GM12875 (cell line): ENCODE measurements around the gene FOLH1.
"Not testable (repeated sequence)": the region's sequence is repeated elsewhere in the genome, so short reads cannot be mapped to it uniquely, and the experiment has no call there.

Source experiments
- H3K4me3 ChIP-seq: one replicate; pipeline ENCODE4 v1.5.1; 2011; ENCODE audit warnings: low read depth, low read length, control low read depth
- CTCF ChIP-seq: IDR thresholded peaks from 2 replicates; pipeline ENCODE4 v1.5.1; 2011; ENCODE audit warnings: low read depth, mild to moderate bottlenecking, control low read depth, inconsistent platforms, low read length, moderate library complexity, borderline replicate concordance; ENCODE audit not compliant: insufficient read depth

FOLH1 gene

GRCh38 chr11:49213026-49213560 is 4.7 kb upstream of the FOLH1 start:
- TF ChIP-seq CTCF = no peak
- no peak overlapping the region for H3K4me3 ChIP-seq

GRCh38 chr11:49206999-49207398 is 1.4 kb downstream of the FOLH1 start:
- not testable (repeated sequence) for H3K4me3 ChIP-seq

- TF ChIP-seq CTCF = no peak
- H3K4me3 ChIP-seq = no peak overlapping the region
Observed at GRCh38 chr11:49202287-49202976, 6.0 kb downstream of the FOLH1 start.

- not testable (repeated sequence) for H3K4me3 ChIP-seq
Observed at GRCh38 chr11:49196775-49197174, 11.6 kb downstream of the FOLH1 start.

- not testable (repeated sequence) for H3K4me3 ChIP-seq
Observed at GRCh38 chr11:49196002-49196401, 12.4 kb downstream of the FOLH1 start.

GRCh38 chr11:49190287-49190686 is 18.1 kb downstream of the FOLH1 start:
- not testable (repeated sequence) for H3K4me3 ChIP-seq

GRCh38 chr11:49186225-49186624 is 22.2 kb downstream of the FOLH1 start:
- not testable (repeated sequence) for H3K4me3 ChIP-seq

- not testable (repeated sequence) for H3K4me3 ChIP-seq
Observed at GRCh38 chr11:49185597-49185996, 22.8 kb downstream of the FOLH1 start.

GRCh38 chr11:49184756-49185155 is 23.6 kb downstream of the FOLH1 start:
- not testable (repeated sequence) for H3K4me3 ChIP-seq

- H3K4me3 ChIP-seq = not testable (repeated sequence)
Observed at GRCh38 chr11:49177936-49178335, 30.5 kb downstream of the FOLH1 start.

- H3K4me3 ChIP-seq = not testable (repeated sequence)
Observed at GRCh38 chr11:49175378-49175777, 33.0 kb downstream of the FOLH1 start.

GRCh38 chr11:49174691-49175366 is 33.6 kb downstream of the FOLH1 start:
- H3K4me3 ChIP-seq = not testable (repeated sequence)

GRCh38 chr11:49171613-49172012 is 36.8 kb downstream of the FOLH1 start:
- not testable (repeated sequence) for H3K4me3 ChIP-seq

- not testable (repeated sequence) for H3K4me3 ChIP-seq
Observed at GRCh38 chr11:49169579-49169978, 38.8 kb downstream of the FOLH1 start.

- not testable (repeated sequence) for H3K4me3 ChIP-seq
Observed at GRCh38 chr11:49168992-49169391, 39.4 kb downstream of the FOLH1 start.
